SH-SY5Y (cell line): ENCODE measurements around the gene BCR.

Experiments used
- GATA2 ChIP-seq: IDR thresholded peaks from 2 replicates; pipeline ENCODE4 v1.6.1; 2011; ENCODE audit warnings: mild to moderate bottlenecking, low read depth, low read length
- GATA3 ChIP-seq: IDR thresholded peaks from 2 replicates; pipeline ENCODE4 v1.6.1; 2011; ENCODE audit warnings: low read depth, mild to moderate bottlenecking, low read length, moderate library complexity

The BCR gene

GRCh38 chr22:23219317-23219716, 39.0 kb downstream of the BCR start:
- TF ChIP-seq GATA3, result no peak
- no peak for TF ChIP-seq GATA2

- TF ChIP-seq GATA3 (no peak), GATA2 (no peak)
These were observed 39.6 kb downstream of the BCR start for GRCh38 chr22:23219822-23220484.

- TF ChIP-seq GATA2 (no peak), GATA3 (no peak)
These were observed 40.4 kb downstream of the BCR start for GRCh38 chr22:23220485-23221350.

GRCh38 chr22:23221351-23221804, 41.1 kb downstream of the BCR start:
- no peak for TF ChIP-seq GATA2

- no peak for TF ChIP-seq GATA3
- no peak for TF ChIP-seq GATA2
These were observed 41.9 kb downstream of the BCR start for GRCh38 chr22:23222033-23222792.

GRCh38 chr22:23222793-23223568, 42.7 kb downstream of the BCR start:
- TF ChIP-seq GATA3, result no peak
- peak; percentile 65; the same call in 1 of the 2 replicates for TF ChIP-seq GATA2

GRCh38 chr22:23223569-23224317, 43.4 kb downstream of the BCR start:
- TF ChIP-seq GATA2, result peak; percentile 88
- TF ChIP-seq GATA3, result no peak

GRCh38 chr22:23224846-23225245, 44.5 kb downstream of the BCR start:
- TF ChIP-seq GATA2, result no peak
- TF ChIP-seq GATA3, result no peak

GRCh38 chr22:23225337-23225723, 45.0 kb downstream of the BCR start:
- TF ChIP-seq GATA3, result no peak
- TF ChIP-seq GATA2, result no peak

- TF ChIP-seq GATA3 (no peak), GATA2 (no peak)
These were observed 45.6 kb downstream of the BCR start for GRCh38 chr22:23225724-23226496.

GRCh38 chr22:23226497-23226850, 46.2 kb downstream of the BCR start:
- TF ChIP-seq GATA3 (no peak), GATA2 (no peak)

- TF ChIP-seq GATA3, result no peak
- TF ChIP-seq GATA2, result no peak
These were observed 47.1 kb downstream of the BCR start for GRCh38 chr22:23227380-23227779.

- TF ChIP-seq GATA3 (no peak), GATA2 (no peak)
These were observed 48.2 kb downstream of the BCR start for GRCh38 chr22:23228503-23228902.
